ENCODE results near the gene WDR86.

GRCh38 chr7:151415375-151416105, 5.7 kb upstream of the WDR86 start:
- no peak for TF ChIP-seq POLR2AphosphoS5 (IDR thresholded peaks at IDR 0.05)
- no peak for TF ChIP-seq CTCF (IDR thresholded peaks at IDR 0.05)
- TF ChIP-seq POLR2A (IDR thresholded peaks at IDR 0.05; ENCODE audit: low read depth), result no peak
- no peak for TF ChIP-seq EP300 (IDR thresholded peaks at IDR 0.05)

Measured in esophagus muscularis mucosa (tissue), 4 donors.